Glutamatergic neuron (in vitro differentiated cells): ENCODE data around the gene TCF7L2. TPM values are rescaled to one million over a fixed set of nuclear protein-coding genes. Genes with fewer than 3 reads are reported as not detected.

Experiments
- DNase-seq: peaks from one replicate; pipeline ENCODE4 v3.0.0; 2022
- H3K27ac Mint-ChIP-seq: one replicate; pipeline ENCODE4 v1.8.0; 2020; ENCODE audit warnings: mild to moderate bottlenecking, mixed read lengths, inconsistent platforms; ENCODE audit not compliant: unreplicated experiment
- H3K27me3 Mint-ChIP-seq: one replicate; pipeline ENCODE4 v1.8.0; 2020; ENCODE audit warnings: mild to moderate bottlenecking, moderate library complexity, mixed read lengths, inconsistent platforms; ENCODE audit not compliant: unreplicated experiment
- H3K36me3 Mint-ChIP-seq: one replicate; pipeline ENCODE4 v1.8.0; 2020; ENCODE audit warnings: mild to moderate bottlenecking, mixed read lengths, inconsistent platforms; ENCODE audit not compliant: unreplicated experiment
- H3K4me1 Mint-ChIP-seq: one replicate; pipeline ENCODE4 v1.8.0; 2020; ENCODE audit warnings: mild to moderate bottlenecking, low read depth, mixed read lengths, inconsistent platforms; ENCODE audit not compliant: unreplicated experiment
- H3K4me3 Mint-ChIP-seq: one replicate; pipeline ENCODE4 v1.8.0; 2020; ENCODE audit warnings: mild to moderate bottlenecking, mixed read lengths, inconsistent platforms; ENCODE audit not compliant: unreplicated experiment
- H3K9me3 Mint-ChIP-seq: one replicate; pipeline ENCODE4 v1.8.0; 2020; ENCODE audit warnings: mild to moderate bottlenecking, moderate library complexity, mixed read lengths, inconsistent platforms; ENCODE audit not compliant: unreplicated experiment
- CTCF ChIP-seq: fragments of 200-600 bp; sonication (generic); IDR thresholded peaks from one replicate; pipeline ENCODE4 v1.5.0; 2021; ENCODE audit not compliant: partially characterized antibody, unreplicated experiment
- total RNA-seq: library from RNA; stranded (reverse); fragmentation: NEBNext Ultra II Directional; extraction: Animal tissue kit (Norgen Biotek cat#: 25700); gene quantifications from one replicate; pipeline ENCODE4 v1.2.1, GENCODE V29; 2021; ENCODE audit not compliant: unreplicated experiment

Gene TCF7L2
- total RNA-seq, 1 donor from 2014 or later, result 5.0 TPM

- Mint-ChIP-seq H3K36me3 (no peaks in the 10 kb centered on the region), H3K4me1 (peaks cover 31% of the 10 kb centered on the region), H3K27me3 (peaks cover 9% of the 10 kb centered on the region), H3K9me3 (peaks cover 5% of the 10 kb centered on the region), H3K27ac (peak overlapping the region; percentile 89), H3K4me3 (peak overlapping the region; percentile 35)
- no peak for TF ChIP-seq CTCF
- peak; percentile 68 for DNase-seq
These were observed 99.8 kb downstream of the TCF7L2 start for GRCh38 chr10:113049881-113050280.

DNA sequence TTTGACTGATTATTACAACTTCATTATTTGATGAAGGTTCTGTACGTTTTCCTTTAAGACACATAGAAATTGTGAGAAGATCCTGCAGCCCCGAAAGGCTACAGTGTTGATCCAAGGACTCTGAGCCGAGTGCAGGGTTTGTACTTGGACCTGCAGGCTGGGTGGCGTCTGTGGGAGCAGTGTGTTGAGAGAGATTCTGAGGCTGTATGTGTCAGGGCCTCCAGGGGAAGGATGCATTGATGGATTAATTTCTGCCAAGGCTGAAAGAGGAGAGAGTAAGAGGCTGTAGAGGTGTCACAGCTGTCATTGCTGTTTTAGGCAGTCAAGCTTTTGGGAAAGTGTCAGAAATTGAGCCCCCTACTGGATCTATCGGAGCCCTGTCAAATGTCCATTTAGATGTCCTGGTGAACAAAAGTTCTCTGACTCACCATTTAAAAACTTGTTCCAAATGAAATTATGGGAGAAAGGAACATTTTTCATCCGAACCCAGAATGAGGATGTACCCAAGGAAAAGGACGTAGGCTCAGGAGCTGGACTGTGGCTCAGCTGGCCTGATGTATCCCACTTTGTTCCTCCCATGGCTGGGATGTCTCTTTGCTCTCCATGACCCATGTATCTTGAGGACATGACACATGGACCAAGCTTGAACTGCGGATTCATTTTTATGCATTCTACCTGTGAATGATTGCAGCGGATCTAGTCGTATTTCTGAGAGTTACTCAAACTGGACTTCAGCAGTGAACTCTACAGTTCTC is 102.2 kb downstream of the TCF7L2 start:
- H3K36me3 Mint-ChIP-seq, result no peaks in the 10 kb centered on the region
- DNase-seq, result no peak
- H3K4me3 Mint-ChIP-seq, result no peak overlapping the region
- H3K4me1 Mint-ChIP-seq, result peaks cover 31% of the 10 kb centered on the region
- H3K27me3 Mint-ChIP-seq, result peaks cover 9% of the 10 kb centered on the region
- H3K27ac Mint-ChIP-seq, result peak overlapping the region; percentile 39
- TF ChIP-seq CTCF, result peak; percentile 16
- H3K9me3 Mint-ChIP-seq, result peaks cover 5% of the 10 kb centered on the region

- H3K27ac Mint-ChIP-seq, result no peak overlapping the region
- H3K9me3 Mint-ChIP-seq, result peaks cover 5% of the 10 kb centered on the region
- TF ChIP-seq CTCF, result no peak
- no peak overlapping the region for H3K4me3 Mint-ChIP-seq
- no peaks in the 10 kb centered on the region for H3K36me3 Mint-ChIP-seq
- no peak for DNase-seq
- peaks cover 31% of the 10 kb centered on the region for H3K4me1 Mint-ChIP-seq
- peaks cover 9% of the 10 kb centered on the region for H3K27me3 Mint-ChIP-seq
These were observed 103.0 kb downstream of the TCF7L2 start for GRCh38 chr10:113053091-113053490.

DNA sequence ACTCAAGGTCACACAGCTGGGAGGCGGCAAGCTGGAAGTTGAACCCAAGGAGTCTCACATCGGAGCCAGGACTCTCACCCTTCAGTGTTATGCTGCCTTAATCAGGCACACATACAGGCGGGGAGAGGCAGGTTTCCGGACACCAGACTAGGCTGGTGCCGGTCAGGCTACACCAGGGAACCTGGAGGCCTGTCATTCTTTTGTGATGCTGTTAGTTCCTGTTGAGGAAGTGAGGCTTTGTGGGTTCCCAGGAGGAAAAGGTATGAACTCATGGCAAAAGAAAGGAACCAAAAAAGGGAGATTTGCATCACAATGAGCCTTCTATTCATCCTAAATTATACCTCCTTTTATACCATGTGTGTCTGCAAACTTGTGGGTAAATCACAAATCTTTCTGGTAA is 103.8 kb downstream of the TCF7L2 start:
- H3K27ac Mint-ChIP-seq, result peak overlapping the region; percentile 78
- no peak for TF ChIP-seq CTCF
- no peak for DNase-seq
- H3K4me3 Mint-ChIP-seq, result no peak overlapping the region
- H3K4me1 Mint-ChIP-seq, result peaks cover 31% of the 10 kb centered on the region
- H3K27me3 Mint-ChIP-seq, result peaks cover 9% of the 10 kb centered on the region
- H3K9me3 Mint-ChIP-seq, result peaks cover 5% of the 10 kb centered on the region
- H3K36me3 Mint-ChIP-seq, result no peaks in the 10 kb centered on the region

- Mint-ChIP-seq H3K36me3 (no peaks in the 10 kb centered on the region), H3K27ac (no peak overlapping the region), H3K27me3 (no peaks in the 10 kb centered on the region), H3K4me1 (peaks cover 20% of the 10 kb centered on the region), H3K9me3 (peaks cover 2% of the 10 kb centered on the region), H3K4me3 (no peak overlapping the region)
- TF ChIP-seq CTCF, result no peak
- no peak for DNase-seq
These were observed 105.4 kb downstream of the TCF7L2 start for GRCh38 chr10:113055458-113055857.
